NOMO-1 treated with DMSO at 0.1 percent for 48 hours (cell line): ENCODE measurements around the gene RPTOR.
"Not testable (repeated sequence)": the region's sequence is repeated elsewhere in the genome, so short reads cannot be mapped to it uniquely, and the experiment has no call there.

Experiments
- DNase-seq: peaks from one replicate; lab custom pipeline; 2025; ENCODE audit not compliant: unreplicated experiment; lab: John Stamatoyannopoulos, UW

The RPTOR gene

GRCh38 chr17:80612997-80613731 is 68.5 kb downstream of the RPTOR start:
- DNase-seq = no peak

GRCh38 chr17:80613732-80614071 is 69.1 kb downstream of the RPTOR start:
- no peak for DNase-seq

GRCh38 chr17:80614332-80615047 is 69.9 kb downstream of the RPTOR start:
- no peak for DNase-seq

GRCh38 chr17:80615376-80615775 is 70.7 kb downstream of the RPTOR start:
- DNase-seq = no peak

- no peak for DNase-seq
These were observed 72.1 kb downstream of the RPTOR start for GRCh38 chr17:80616705-80617104.

- DNase-seq = no peak
These were observed 73.7 kb downstream of the RPTOR start for GRCh38 chr17:80618304-80618703.

GRCh38 chr17:80619535-80620235 is 75.0 kb downstream of the RPTOR start:
- DNase-seq = no peak

- DNase-seq = no peak
These were observed 76.8 kb downstream of the RPTOR start for GRCh38 chr17:80621335-80621996.

- DNase-seq = no peak
These were observed 77.3 kb downstream of the RPTOR start for GRCh38 chr17:80621997-80622357.

GRCh38 chr17:80624864-80625263 is 80.2 kb downstream of the RPTOR start:
- DNase-seq = no peak

- no peak for DNase-seq
These were observed 81.0 kb downstream of the RPTOR start for GRCh38 chr17:80625627-80626026.

- DNase-seq = not testable (repeated sequence)
These were observed 84.2 kb downstream of the RPTOR start for GRCh38 chr17:80628881-80629280.

GRCh38 chr17:80629298-80630028 is 84.8 kb downstream of the RPTOR start:
- DNase-seq = no peak

GRCh38 chr17:80630560-80631120 is 86.0 kb downstream of the RPTOR start:
- no peak for DNase-seq

- peak; percentile 69 for DNase-seq
These were observed 86.8 kb downstream of the RPTOR start for GRCh38 chr17:80631142-80632045.

- DNase-seq = no peak
These were observed 87.5 kb downstream of the RPTOR start for GRCh38 chr17:80632046-80632581.

- no peak for DNase-seq
These were observed 88.6 kb downstream of the RPTOR start for GRCh38 chr17:80633207-80633606.

- DNase-seq = no peak
These were observed 89.4 kb downstream of the RPTOR start for GRCh38 chr17:80633994-80634566.
